ENCODE data around the gene CPT1B. TPM values are rescaled to one million over a fixed set of nuclear protein-coding genes. Genes with fewer than 3 reads are reported as not detected.

Gene CPT1B
- total RNA-seq, 1 donor = 3.9 TPM

DNA sequence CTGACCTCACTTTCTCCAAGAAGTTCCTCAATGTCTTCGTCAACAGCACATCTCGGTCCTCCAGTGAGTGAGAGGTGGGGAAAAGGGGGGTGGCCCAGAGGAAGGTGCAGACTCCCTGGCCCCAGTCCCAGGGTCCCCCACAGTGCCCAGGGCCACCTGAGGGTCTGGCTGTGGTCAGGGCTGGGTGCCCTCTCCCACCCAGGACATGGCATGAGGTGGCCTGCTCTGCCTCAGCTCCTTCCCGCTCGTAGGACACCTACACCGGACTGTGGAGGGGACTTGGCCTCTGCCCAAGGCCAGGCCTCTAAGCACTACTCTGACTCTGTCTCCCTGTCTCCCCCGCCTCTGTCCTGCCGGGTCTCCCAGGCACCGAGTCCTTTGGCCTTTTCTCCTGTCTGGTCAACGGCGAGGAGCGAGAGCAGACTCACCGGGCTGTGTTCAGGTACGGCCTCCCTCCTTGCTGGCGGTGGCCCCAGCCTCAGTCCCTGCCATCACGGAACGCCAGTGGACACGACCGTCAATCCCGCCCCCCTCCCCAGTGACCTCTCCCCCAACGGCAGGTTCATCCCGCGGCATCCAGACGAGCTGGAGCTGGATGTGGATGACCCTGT lies 26.9 kb upstream of the CPT1B start:
- TF ChIP-seq CTCF (IDR thresholded peaks at IDR 0.05; ENCODE audit: insufficient read depth, low read depth, low read length) = no peak
- no peak for DNase-seq (ENCODE audit: low read depth)
- H3K4me3 ChIP-seq (ENCODE audit: low read depth, low read length) = no peak overlapping the region

DNA sequence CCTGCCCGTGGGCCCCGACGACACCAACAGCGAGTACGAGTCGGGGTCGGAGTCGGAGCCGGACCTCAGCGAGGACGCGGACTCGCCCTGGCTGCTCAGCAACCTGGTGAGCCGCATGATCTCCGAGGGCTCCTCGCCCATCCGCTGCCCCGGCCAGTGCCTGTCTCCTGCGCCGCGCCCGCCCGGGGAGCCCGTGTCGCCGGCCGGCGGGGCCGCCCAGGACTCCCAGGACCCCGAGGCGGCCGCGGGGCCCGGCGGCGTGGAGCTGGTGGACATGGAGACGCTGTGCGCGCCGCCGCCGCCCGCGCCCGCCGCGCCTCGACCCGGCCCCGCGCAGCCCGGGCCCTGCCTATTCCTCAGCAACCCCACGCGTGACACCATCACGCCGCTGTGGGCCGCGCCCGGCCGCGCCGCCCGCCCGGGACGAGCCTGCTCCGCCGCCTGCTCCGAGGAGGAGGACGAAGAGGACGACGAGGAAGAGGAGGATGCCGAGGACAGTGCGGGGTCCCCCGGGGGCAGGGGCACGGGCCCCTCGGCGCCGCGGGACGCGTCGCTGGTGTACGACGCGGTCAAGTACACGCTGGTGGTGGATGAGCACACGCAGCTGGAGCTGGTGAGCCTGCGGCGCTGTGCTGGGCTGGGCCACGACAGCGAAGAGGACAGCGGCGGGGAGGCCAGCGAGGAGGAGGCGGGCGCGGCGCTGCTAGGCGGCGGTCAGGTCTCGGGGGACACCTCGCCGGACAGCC lies 26.2 kb upstream of the CPT1B start:
- no peak overlapping the region for H3K4me3 ChIP-seq (ENCODE audit: low read depth, low read length)
- TF ChIP-seq CTCF (IDR thresholded peaks at IDR 0.05; ENCODE audit: insufficient read depth, low read depth, low read length) = no peak
- no peak for DNase-seq (ENCODE audit: low read depth)

DNA sequence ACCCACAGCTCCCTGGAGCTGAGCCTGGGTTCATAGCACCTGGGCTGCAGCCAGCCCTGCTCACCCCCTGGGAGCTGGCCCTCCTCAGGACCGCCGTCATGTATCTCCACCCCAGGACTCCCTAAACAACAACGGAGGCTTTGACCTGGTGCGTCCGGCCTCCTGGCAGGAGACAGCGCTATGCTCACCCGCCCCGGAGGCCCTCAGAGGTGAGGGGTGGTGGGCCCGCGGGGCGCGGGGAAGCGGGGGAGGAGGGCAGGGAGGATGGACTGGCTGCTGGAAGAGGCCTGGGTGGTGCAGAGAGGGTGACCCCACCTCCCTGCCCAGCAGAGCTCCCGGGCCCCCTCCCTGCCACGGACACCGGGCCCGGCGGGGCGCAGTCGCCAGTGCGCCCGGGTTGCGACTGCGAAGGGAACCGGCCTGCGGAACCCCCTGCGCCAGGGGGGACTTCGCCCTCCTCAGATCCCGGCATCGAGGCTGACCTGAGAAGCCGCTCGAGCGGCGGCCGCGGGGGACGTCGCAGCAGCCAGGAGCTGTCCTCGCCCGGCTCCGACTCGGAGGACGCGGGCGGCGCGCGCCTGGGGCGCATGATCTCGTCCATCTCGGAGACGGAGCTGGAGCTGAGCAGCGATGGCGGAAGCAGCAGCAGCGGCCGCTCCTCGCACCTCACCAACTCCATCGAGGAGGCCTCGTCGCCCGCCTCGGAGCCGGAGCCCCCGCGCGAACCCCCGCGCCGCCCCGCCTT lies 25.5 kb upstream of the CPT1B start:
- no peak overlapping the region for H3K4me3 ChIP-seq (ENCODE audit: low read depth, low read length)
- TF ChIP-seq CTCF (IDR thresholded peaks at IDR 0.05; ENCODE audit: insufficient read depth, low read depth, low read length) = no peak
- DNase-seq (ENCODE audit: low read depth) = no peak

DNA sequence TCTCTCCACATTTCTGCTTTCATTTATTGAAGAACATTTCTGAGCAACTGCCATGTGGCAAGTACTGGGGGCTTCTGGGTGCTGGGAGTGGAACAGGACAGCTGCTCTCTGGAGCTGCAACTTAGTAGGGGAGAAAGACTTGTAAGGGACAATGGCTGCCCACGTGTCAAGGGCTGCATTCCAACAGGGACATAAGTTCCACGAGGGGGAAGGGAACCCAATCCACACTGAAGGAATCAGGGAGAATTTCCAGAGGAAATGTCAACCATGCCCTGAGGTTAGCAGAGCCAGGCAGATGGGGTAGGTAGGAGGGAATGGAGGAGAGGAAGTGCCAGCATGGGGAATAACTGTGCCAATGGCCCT lies 24.1 kb upstream of the CPT1B start:
- DNase-seq (ENCODE audit: low read depth) = no peak
- no peak overlapping the region for H3K4me3 ChIP-seq (ENCODE audit: low read depth, low read length)
- TF ChIP-seq CTCF (IDR thresholded peaks at IDR 0.05; ENCODE audit: insufficient read depth, low read depth, low read length) = no peak

GRCh38 chr22:50601669-50602337 lies 23.6 kb upstream of the CPT1B start:
- DNase-seq (ENCODE audit: low read depth) = no peak
- TF ChIP-seq CTCF (IDR thresholded peaks at IDR 0.05; ENCODE audit: insufficient read depth, low read depth, low read length) = no peak
- no peak overlapping the region for H3K4me3 ChIP-seq (ENCODE audit: low read depth, low read length)

- peak overlapping the region; percentile 15 for H3K4me3 ChIP-seq (ENCODE audit: low read depth, low read length)
- TF ChIP-seq CTCF (IDR thresholded peaks at IDR 0.05; ENCODE audit: insufficient read depth, low read depth, low read length) = no peak
- no peak for DNase-seq (ENCODE audit: low read depth)
These were observed 22.9 kb upstream of the CPT1B start for GRCh38 chr22:50600967-50601668.

Measured in fibroblast of villous mesenchyme (primary cell).